HG03558 (cell line): ENCODE data around the gene SHF.

Source experiments
- ATAC-seq: cut with Tn5 transposase; IDR thresholded peaks from one replicate; pipeline ENCODE4 v1.9.1; 2021; ENCODE audit warnings: moderate number of reproducible peaks; ENCODE audit not compliant: unreplicated experiment; ENCODE audit errors: extremely low read depth

Gene SHF

GRCh38 chr15:45130291-45131000, 57.3 kb downstream of the SHF start:
- no peak for ATAC-seq

- no peak for ATAC-seq
Measured at GRCh38 chr15:45129651-45130129, 58.1 kb downstream of the SHF start, which contains the start of the genes DUOX1 and DUOXA1. Gene DUOX1 (plus strand): TSS chr15:45129994. CDS start chr15:45131967, 1,973 bp downstream. Gene DUOXA1 (minus strand): TSS chr15:45129879. CDS start chr15:45123014, 6,865 bp downstream.

- no peak for ATAC-seq
Measured at GRCh38 chr15:45128971-45129639, 58.7 kb downstream of the SHF start.

- no peak for ATAC-seq
Measured at GRCh38 chr15:45126535-45127158, 61.1 kb downstream of the SHF start.

- ATAC-seq = no peak
Measured at GRCh38 chr15:45123397-45123796, 64.4 kb downstream of the SHF start.

GRCh38 chr15:45122719-45123118, 65.0 kb downstream of the SHF start:
- ATAC-seq = no peak

GRCh38 chr15:45121706-45122417, 65.9 kb downstream of the SHF start:
- ATAC-seq = no peak

GRCh38 chr15:45121020-45121419, 66.7 kb downstream of the SHF start:
- no peak for ATAC-seq

- no peak for ATAC-seq
Measured at GRCh38 chr15:45120081-45120972, 67.4 kb downstream of the SHF start.

- no peak for ATAC-seq
Measured at GRCh38 chr15:45118996-45119395, 68.8 kb downstream of the SHF start.

GRCh38 chr15:45118131-45118588, 69.6 kb downstream of the SHF start:
- peak; percentile 88 for ATAC-seq

- no peak for ATAC-seq
Measured at GRCh38 chr15:45117308-45118130, 70.2 kb downstream of the SHF start.
